Measurements from ENCODE around the gene ODF2. TPM values are rescaled to one million over a fixed set of nuclear protein-coding genes. Genes with fewer than 3 reads are reported as not detected.
"Not testable (repeated sequence)": the region's sequence is repeated elsewhere in the genome, so short reads cannot be mapped to it uniquely, and the experiment has no call there.

The ODF2 gene
- total RNA-seq, 1 experiment from 2014 or later, result 103 TPM

DNA sequence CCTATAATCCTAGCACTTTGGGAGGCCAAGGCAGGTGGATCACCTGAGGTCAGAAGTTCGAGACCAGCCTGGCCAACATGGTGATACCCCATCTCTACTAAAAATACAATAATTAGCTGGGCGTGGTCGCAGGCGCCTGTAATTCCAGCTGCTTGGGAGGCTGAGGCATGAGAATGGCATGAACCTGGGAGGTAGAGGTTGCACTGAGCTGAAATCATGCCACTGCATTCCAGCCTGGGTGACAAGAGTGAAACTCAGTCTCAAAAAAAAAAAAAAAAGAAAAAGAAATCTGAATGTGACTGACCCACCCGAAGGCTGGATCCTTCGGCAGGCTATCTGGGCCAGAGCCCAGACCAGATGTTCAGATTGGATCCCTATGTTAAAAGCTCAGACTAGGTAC, 32.5 kb upstream of the ODF2 start:
- DNase-seq (ENCODE audit: low read depth), result peak; percentile 70

DNA sequence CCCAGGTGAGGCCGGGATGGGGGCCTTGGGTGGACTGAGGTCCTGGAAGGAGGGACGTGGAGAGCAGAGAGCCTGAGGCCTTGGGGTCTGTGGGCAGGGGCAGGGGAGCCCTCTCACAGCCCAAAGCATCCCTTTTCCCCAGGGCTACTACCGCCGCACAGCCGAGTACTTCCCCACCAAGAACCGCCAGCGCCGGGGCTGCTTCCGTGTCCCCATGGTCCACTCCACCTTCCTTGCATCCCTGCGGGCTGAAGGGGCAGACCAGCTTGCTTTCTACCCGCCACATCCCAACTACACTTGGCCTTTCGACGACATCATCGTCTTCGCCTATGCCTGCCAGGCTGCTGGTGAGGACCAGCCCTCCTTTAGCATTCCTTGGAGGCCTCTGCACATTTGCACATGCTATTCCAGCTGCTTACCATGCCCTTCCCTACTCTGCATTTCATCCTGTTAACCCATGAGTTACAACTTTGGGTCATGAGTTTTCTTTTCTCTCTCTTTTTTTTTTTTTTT, 31.5 kb upstream of the ODF2 start:
- DNase-seq (ENCODE audit: low read depth), result no peak

DNA sequence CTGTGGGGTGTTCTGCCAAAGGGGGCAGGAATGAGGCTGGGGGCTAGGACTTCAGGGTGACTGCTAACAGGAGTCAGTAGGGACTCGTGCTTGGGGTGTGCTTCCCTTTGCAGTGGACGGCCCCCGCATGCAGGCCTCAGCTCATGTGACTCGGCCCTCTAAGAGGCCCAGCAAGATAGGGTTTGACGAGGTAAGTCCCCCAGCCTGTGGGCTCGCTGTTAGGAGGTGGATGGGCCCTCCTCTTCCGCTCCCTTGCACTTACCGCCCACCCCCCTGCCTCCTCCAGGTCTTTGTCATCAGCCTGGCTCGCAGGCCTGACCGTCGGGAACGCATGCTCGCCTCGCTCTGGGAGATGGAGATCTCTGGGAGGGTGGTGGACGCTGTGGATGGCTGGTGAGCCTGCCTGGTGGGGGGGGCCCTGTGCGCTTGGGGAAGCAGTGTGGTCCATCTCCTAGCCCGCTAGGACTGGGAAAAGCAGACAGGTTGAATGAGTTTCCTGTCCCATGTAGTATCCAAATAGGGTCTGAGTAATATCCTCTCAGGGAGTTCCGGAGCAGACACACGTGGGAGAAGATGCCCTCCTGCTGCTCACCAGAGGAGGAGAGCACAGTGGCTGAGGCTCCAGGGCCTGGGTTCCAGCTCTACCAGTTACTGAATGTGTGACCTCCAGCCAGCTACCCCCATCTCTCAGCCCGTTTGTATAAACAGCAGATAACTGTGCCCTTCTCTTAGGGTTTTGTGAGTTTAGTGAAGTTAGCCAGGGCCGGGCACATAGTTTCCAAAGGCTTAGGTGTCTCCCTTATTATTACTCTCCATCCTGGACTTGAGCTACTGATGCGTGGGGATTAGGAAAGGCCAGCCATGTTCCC, 26.9 kb upstream of the ODF2 start:
- peak; percentile 79 for DNase-seq (ENCODE audit: low read depth)

DNA sequence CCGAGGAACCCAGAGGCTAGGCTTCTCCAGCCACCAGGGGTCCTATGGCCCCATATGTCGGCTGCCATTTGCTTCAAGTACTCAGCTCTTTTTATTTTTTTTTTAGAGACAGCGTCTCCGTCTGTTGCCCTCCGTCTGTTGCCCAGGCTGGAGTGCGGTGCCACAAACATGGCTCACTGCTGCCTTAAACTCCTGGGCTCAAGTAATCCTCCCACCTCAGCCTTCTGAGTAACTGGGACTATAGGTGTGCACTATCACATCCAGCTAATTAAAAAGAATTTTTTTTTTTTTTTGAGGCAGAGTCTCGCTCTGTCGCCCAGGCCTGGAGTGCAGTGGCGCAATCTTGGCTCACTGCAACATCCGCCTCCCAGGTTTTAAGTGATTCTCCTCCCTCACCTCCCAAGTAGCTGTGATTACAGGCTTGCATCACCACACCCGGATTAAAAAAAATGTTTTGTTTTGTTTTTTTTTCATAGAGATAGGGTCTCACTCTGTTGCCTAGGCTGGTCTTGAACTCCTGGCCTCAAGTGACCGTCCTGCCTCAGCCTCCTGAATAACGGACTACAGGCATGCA, 26.2 kb upstream of the ODF2 start:
- peak; percentile 21 for DNase-seq (ENCODE audit: low read depth)

DNA sequence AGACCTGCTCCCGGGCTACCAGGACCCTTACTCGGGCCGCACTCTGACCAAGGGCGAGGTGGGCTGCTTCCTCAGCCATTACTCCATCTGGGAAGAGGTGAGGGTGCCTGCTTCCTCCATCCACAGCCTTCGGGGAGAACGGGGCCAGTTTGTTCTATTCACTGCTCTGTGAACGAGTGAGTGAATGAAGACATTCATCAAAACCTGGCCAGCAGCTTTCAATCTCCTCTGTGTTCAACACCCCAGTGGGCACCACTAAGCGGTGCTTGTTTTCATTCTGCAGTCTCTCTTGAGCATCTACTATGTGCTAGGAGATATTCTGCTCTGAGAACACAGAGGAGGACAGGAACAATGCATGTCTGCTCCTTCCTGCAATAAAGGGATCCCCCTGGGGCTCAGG, 24.6 kb upstream of the ODF2 start:
- no peak for DNase-seq (ENCODE audit: low read depth)

DNA sequence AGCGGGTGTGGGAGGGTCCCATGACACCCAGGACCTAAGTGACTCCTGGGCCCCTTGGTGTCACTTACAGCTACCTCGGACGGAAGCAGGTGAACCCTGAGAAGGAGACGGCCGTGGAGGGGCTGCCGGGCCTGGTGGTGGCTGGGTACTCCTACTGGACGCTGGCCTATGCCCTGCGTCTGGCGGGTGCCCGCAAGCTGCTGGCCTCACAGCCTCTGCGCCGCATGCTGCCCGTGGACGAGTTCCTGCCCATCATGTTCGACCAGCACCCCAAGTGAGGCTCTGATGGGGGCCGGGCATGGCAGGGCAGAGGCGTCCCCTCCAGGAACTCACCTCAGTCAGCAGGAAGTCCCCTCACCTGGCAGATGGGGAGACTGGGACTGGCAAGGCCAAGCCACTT, 21.5 kb upstream of the ODF2 start:
- DNase-seq (ENCODE audit: low read depth), result no peak

DNA sequence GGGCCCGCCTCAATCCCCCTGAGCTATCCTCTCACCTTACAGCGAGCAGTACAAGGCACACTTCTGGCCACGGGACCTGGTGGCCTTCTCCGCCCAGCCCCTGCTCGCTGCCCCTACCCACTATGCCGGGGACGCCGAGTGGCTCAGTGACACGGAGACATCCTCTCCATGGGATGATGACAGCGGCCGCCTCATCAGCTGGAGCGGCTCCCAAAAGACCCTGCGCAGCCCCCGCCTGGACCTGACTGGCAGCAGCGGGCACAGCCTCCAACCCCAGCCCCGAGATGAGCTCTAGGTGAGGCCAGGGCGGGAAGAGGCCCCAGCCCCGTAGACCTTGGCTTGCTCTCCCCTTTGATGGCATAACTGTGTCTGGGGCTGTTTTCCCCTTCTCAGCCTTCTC, 20.2 kb upstream of the ODF2 start:
- no peak for DNase-seq (ENCODE audit: low read depth)

DNA sequence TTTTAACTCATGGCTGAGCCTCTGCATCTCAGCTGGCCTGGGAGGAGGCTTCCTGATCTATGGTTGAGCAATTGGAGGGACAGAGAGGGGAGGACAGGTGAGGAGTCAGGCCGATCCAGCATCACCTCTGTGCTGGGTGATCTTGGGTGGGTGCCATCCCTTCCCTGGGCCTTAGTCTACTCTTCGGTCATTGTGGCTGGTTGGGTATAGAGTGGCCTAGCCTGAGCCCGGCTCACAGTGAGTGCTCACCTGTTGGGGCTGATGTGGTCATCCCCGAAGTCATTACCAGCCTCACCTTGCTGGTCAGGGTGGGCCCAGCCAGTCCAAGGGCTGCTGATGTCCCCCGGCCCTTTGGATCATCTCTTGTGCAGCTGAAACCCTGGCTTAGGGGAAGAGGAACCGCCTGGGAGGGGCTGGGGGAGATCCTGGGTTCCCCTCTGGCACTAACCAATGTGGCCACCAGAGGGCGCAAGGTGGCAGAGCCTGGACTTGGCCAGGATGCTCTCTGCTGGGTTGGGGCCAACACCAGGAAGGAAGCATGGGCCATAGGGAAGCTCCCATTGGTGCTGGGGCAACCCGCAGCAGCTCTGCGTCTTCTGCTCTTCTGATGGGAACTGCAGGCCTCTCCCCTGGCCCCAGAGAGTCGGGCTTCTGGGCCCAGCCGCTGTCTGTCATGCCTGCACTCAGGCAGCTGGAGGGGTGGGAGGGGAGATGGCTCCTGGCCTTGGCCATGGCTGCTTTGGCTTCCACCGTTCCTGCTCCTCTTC, 17.3 kb upstream of the ODF2 start:
- DNase-seq (ENCODE audit: low read depth), result peak; percentile 90

DNA sequence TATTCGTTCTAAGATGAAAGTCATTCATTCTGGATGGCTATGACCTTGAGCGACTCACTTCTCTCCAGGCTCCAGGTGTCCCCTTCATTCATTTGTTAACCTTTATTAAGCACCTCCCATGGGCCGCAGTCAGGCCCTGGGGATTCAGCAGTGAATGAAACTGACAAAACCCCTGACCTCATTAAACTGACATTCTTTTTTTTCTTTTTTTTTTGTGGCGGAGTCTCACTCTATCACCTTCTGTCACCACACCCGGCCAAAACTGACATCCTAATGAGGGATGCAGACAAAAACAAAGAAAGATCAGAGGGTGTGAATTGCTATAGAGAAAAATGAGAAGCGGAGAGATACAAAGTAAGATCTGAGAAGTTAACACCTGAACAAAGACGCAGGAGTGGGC, 16.5 kb upstream of the ODF2 start:
- no peak for DNase-seq (ENCODE audit: low read depth)

DNA sequence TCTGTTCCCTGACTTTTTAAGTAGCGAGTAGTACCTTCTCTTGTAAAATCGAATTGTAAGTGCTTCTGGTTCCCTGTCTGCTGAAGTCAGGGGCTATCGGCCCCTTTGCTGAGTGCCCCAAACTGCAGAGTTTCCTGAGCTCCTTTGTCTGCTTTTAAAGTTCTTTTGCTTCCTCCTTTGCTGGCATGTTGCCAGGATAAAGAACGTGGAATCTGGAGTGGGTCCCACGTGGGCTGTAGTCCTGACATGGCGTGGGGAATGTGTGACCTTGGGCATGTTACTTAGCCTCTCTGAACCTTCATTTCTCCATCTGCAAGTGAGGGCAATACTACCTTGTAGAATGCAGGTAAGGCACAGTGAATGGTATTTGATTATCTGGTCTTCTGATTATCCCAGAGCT, 13.7 kb upstream of the ODF2 start:
- DNase-seq (ENCODE audit: low read depth), result no peak

DNA sequence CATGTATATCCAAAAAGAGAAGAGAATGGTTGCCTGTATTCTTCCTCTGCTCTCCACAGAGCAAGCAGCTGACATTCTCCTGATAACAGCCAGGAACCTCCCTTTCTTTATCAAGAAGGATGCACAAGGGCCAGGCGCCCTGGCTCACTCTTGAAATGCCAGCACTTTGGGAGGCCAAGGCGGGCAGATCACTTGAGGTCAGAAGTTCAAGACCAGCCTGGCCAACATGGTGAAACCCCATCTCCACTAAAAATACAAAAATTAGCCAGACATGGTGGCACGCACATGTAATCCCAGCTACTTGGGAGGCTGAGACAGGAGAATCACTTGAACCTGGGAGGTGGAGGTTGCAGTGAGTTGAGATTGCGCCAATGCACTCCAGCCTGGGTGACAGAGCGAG, 9.3 kb upstream of the ODF2 start:
- not testable (repeated sequence) for DNase-seq (ENCODE audit: low read depth)

DNA sequence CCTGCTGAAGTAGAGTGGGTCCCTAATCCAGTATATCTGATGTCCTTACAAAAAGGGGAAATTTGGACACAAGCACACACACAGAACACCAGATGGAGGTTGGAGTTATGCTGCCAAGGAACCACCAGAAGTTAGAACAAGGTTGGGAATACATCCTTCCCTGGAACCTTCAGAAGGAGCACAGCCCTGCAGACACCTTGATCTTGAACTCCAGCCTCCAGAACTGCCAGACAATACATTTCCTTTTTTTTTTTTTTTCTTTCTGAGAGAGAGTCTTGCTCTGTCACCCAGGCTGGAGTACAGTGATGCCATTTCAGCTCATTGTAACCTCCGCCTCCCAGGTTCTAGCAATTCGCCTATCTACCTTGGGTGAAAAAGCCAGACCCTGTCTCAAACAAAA, 7.1 kb upstream of the ODF2 start:
- DNase-seq (ENCODE audit: low read depth), result no peak

DNA sequence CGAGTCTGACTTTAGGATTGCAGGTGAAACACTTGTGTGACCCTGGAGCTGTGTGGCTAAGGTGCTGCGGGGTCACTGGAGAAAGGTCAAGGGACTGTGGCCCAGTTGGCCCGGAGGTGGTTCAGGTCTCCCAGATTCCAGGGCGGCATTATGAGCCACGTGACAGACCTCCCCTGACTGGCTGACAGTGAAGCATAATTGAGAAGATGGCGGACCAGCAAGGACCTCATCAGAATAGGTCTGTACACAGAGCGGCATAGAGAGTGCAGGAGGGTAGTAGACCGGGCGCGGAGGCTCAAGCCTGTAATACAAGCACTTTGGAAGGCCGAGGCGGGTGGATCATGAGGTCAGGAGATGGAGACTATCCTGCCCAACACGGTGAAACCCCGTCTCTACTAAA, 815 bp upstream of the ODF2 start:
- DNase-seq (ENCODE audit: low read depth), result no peak

DNA sequence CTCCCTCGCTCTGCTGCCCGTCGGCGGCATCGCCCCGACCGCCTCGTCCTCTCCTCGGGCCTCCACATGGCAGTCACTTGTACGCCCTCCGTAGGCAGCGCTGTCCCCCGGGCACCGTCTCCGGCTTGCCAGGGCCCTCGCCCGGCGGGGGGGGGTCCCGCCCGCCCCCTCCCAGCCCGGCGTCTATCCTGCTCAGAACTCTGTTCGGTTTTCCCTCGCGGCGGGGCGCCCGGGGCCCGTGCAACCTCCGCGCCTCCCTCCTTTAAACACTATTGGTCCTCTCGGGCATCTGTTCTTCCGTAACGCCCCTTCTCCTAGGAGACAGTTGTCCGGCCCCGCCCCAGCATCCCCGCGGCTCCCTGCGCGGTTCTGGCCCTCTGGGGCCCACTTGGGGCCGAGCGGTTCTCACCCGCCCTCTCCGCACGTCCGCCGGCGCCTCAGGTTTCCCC, 831 bp downstream of the ODF2 start:
- DNase-seq (ENCODE audit: low read depth), result peak; percentile 89

DNA sequence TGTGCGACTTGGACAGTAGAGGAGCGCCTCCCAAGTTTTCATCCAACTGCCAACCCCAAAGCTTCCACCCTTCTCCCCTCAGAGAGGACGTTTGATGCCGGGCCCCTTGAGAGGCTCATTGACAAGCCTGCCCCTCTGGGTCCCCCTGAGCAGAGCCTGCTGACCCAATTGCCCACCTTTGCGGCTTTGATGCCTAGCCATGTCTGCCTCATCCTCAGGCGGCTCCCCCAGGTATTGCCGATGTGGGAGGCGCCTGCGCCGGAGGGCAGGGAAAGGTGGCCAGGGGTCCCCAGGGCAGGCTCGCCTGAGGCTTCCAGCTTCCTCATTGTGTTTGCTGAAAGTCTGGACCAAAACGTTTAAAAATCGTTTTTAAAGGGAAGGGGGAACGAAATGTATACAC, 1.4 kb downstream of the ODF2 start:
- no peak for DNase-seq (ENCODE audit: low read depth)

DNA sequence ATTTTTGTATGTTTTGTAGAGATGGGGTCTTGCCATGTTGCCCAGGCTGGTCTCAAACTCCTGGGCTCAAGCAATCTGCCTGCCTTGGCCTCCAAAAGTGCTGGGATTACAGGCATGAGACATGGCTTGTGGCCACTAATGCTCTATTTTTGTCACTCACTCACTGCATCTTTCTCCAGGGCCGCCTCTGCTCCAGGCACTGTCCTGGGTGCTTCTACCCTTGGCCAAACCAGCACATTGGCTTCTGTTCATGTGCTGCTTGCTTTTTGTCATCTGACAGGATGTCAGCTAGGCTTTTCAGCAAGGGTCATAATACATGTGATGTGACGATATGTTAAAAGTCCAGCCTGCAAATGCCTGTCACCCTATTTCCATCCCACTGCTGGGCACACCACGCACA, 3.2 kb downstream of the ODF2 start:
- DNase-seq (ENCODE audit: low read depth), result no peak

DNA sequence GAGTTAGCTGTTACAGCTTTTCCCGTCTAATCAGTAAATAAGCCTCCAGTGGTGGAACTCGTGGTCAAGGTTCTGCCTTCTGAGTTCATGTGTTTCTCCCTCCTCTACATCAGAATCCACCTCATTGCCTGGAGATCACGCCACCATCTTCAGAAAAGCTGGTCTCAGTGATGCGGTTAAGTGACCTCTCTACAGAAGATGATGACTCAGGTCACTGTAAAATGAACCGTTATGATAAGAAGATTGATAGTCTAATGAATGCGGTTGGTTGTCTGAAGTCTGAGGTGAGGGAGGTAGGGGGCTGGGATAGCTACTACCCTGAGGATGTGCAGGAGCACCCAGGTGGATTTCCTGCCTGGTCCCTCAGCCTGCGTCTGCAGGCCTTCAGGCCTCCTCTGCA, 13.3 kb downstream of the ODF2 start:
- DNase-seq (ENCODE audit: low read depth), result no peak

DNA sequence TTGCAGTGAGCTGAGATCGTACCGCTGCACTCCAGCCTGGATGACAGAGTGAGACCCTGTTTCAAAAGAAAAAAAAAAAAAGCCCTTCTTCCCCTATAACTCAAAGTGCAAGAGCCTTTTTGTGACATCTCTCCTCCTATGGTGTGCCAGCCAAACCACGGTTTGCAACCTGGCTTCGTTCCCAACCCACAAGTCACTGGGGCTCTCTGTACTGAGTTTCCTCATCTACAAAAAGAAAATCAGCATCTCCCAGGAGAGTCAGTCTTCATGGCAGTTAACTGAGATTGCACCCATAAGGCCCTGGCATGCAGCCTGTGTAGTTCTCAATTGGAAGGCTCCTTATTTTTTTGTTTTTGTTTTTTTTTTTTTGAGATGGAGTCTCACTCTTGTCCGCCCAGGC, 14.8 kb downstream of the ODF2 start:
- peak; percentile 56 for DNase-seq (ENCODE audit: low read depth)

DNA sequence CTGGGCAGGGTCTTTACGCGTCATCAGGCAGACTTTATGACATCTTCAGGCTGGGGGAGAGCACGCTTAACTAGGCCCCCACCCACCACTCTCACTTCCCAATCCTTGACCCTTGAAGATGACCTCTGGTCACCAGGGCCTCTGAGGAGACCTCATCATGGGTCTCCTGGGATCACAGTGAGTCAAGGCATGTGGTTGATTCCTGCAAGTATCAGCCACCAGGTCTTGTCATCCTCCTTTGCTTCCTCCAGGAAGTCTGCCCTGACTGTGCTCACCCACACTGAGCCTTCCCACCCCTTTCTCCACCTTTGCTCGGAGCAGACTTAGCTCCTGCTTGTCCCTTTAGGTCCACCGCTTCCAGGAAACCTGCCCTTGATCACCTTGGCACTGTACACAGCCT, 17.3 kb downstream of the ODF2 start:
- DNase-seq (ENCODE audit: low read depth), result no peak

DNA sequence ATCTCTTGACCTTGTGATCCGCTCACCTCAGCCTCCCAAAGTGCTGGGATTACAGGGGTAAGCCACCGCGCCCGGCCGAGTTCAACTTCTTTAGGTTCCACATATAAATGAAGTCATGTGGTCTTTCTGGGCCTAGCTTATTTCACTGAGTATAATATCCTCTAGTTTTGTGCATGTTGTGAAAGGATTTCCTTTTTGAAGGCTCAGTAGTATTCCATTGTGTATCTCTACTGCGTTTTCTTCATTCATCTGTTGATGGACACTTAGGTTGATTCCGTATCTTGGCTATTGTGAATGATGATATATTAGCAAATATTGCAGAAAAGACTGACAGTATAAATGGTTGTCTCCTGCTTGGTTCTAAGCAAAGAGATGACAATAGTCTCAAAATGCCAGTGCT, 20.1 kb downstream of the ODF2 start:
- DNase-seq (ENCODE audit: low read depth), result no peak

DNA sequence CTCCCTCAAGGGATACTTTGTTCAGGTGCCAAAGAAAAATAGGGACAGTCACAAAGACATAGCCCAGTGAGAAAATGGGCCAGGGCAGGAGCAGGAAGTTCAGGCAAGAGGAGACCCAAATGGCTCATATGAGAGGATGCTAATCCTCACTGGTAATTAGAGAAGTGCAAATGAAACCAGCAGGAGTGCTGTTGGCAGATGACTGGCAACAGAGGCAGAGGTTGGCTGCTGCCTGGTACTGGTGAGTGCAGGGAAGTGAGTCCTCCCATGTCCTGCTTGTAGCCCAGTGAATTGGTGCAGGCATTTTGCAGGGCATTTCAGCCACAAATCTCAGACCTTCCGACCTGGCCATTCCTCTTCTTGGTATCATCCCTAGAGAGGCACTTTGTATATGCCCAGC, 23.5 kb downstream of the ODF2 start:
- DNase-seq (ENCODE audit: low read depth), result no peak

DNA sequence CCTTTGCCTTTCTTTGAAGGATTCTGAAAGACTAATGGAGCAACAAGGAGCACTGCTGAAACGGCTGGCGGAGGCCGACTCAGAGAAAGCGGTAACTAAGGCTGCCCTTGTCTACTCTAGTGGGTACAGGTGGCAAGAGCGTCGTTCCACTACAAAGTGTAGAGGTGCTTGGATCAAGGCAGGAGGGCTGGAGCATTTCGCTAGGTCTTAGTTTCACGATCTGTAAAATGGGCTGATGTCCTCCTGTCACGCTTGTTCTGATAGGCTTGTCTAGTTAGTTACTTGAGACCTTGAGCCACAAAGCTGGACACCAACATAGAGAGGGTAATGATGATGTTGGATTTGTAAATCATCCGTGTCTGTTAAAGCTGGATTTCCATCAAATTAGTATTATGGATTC, 25.8 kb downstream of the ODF2 start:
- no peak for DNase-seq (ENCODE audit: low read depth)

DNA sequence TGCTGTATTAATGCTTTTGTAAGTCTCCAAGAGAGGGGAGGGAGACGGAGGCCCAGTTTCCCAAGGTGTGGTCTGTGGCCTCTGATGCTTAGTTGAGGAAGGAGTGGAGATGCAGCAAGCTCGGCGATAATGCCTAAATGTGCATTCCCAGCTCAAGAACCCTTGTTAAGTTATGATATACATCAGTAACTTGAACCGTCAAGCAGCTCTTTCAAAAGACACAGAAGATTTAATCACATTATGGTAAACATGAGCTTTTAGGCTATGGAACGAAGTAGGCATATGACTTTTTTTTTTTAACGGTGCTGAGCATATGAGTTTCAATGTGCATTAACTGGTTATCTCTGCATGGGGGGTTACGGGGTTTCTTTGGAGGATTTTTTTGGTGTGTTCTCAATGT, 26.4 kb downstream of the ODF2 start:
- DNase-seq (ENCODE audit: low read depth), result no peak
